HPDE6-E6E7 (cell line): Measurements from ENCODE around the gene IL3.

ENCODE experiments used
- DNase-seq: peaks from one replicate; pipeline ENCODE4 v3.0.0; 2011; ENCODE audit warnings: missing footprints; ENCODE audit errors: extremely low spot score

Gene IL3

DNA sequence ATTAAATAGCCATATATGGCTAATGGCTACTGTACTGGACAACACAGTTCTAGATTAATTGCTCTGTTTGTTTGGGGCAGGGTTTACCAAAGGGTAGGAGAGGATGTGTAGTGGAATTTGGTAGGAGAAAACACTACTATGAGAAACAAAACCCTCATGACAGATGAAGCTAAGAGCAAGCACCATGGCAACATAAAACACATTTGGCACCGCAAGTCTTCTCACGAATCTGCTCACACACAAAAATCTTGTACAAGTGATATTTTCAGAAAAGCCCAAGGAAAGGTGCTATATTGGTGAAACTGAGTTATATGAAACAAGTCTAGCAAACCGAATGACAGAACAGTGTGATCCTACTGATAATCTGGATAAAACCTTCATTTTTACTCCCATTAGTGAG lies 51.7 kb downstream of the IL3 start:
- no peak for DNase-seq
